GM19324 (cell line): ENCODE results near the gene HSPA4L.

Source experiments
- ATAC-seq: cut with Tn5 transposase; IDR thresholded peaks from one replicate; pipeline ENCODE4 v1.9.1; 2021; ENCODE audit warnings: mild to moderate bottlenecking, moderate library complexity; ENCODE audit not compliant: unreplicated experiment, low FRiP score

The HSPA4L gene

GRCh38 chr4:127783026-127783769 is 1.1 kb downstream of the HSPA4L start:
- peak; percentile 5 for ATAC-seq

GRCh38 chr4:127783955-127784770 is 2.0 kb downstream of the HSPA4L start:
- ATAC-seq: no peak

DNA sequence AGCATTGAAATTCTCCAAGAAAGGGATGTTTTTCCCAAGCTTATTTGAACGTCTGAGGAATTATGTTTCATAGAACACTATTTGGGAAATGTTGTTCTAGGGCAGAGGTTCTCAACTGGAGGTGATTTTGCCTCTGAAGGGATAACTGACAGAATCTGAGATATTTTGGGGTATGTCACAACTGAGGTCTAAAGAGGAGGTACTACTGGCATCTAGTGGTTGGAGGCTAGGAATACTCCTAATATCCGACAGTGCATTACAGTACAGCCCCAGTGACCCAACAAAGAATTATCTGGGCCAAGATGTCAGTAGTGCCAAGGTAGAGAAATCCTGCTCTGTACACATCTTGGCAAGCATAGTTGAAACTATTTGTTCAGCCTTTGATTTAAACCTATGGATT is 6.4 kb downstream of the HSPA4L start:
- no peak for ATAC-seq

DNA sequence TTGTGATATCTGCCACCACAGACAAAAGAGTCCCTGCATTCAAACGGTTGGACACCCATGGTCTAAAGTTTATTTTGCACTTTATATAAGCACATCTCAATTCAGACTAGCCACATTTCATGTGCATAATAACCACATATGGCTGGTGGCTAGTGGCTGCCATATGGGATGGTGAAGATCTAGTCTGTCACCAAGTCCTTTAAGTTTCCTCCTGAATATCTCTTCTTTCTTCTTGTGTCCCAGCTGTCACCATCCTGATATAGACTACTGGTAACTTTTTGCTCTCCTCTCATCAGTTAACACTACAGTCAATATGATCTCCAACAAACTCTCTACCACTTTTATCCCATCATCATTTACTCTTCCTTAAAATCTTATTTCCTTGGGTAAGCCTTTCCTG is 9.3 kb downstream of the HSPA4L start:
- no peak for ATAC-seq

- ATAC-seq: no peak
Measured at GRCh38 chr4:127793528-127793927, 11.4 kb downstream of the HSPA4L start.

GRCh38 chr4:127799711-127800110 is 17.6 kb downstream of the HSPA4L start:
- no peak for ATAC-seq

- ATAC-seq: no peak
Measured at GRCh38 chr4:127809173-127809800, 27.2 kb downstream of the HSPA4L start.

DNA sequence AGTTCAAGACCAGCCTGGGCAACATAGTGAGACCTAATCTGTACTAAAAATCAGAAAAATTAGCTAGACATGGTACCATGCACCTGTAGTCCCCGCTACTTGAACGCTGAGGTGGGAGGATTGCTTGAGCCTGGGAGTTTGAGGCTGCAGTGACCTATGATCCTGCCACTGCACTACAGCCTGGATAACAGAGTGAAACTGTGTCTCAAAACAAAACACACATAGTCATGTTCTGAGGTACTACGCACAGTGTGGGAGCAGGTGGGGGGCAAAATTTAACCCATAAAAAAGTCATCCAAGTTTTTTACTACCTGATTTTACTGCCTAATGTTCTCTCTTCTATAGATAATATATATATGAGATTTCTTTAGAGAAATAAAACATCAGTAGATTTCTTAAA is 28.4 kb downstream of the HSPA4L start:
- no peak for ATAC-seq

DNA sequence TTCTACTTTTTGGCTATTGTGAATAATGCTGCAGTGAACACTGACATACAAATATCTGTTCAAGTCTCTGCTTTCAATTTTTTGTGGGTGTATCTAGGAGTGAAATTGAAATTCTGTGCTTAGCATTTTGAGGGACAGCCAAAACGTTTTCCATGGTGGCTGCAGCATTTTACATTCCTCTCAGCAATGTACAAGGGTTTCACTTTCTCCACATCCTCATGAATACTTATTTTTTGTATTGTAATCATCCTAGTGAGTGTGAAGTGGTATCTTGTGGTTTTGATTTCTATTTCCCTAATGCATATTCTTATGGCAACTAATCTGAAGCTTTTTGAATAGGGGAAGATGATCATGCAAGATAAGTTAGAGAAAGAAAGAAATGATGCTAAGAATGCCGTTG is 40.3 kb downstream of the HSPA4L start:
- ATAC-seq: no peak

GRCh38 chr4:127828121-127828520 is 46.0 kb downstream of the HSPA4L start:
- no peak for ATAC-seq

DNA sequence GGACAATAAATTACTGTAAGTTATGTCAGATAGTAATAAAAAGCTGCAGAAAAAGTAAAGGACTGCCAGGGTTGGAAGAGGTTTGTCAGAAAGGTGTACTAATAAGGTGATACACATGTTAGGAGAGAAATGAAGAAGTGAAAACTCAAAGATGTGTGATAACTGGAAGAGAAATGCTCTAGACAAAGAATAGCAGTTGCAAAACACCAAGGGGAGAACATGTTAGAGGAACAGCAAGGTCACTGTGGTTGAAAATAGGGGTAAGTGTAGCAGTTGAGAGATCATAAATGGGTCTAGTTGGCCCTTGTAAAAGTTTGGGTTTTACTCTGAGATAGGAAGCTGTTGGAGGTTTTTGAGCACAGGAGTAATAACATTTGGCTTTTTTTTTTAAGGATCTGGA is 46.9 kb downstream of the HSPA4L start:
- ATAC-seq: peak; percentile 73

DNA sequence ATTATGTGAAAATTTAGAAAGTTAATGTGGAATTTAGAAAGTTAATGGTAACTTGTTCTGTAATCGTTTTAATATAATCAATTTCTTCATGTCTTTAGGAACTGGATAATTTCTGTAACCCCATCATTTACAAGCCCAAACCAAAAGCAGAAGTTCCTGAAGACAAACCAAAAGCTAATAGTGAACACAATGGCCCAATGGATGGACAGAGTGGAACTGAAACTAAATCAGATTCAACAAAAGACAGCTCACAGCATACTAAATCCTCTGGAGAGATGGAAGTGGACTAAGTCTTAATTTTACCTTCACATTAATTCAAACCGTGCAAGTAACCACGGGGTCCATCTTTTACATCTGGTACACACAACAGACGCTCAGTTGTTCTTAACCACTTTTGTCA is 50.5 kb downstream of the HSPA4L start:
- ATAC-seq: peak; percentile 78

- no peak for ATAC-seq
Measured at GRCh38 chr4:127843704-127844600, 61.8 kb downstream of the HSPA4L start.

DNA sequence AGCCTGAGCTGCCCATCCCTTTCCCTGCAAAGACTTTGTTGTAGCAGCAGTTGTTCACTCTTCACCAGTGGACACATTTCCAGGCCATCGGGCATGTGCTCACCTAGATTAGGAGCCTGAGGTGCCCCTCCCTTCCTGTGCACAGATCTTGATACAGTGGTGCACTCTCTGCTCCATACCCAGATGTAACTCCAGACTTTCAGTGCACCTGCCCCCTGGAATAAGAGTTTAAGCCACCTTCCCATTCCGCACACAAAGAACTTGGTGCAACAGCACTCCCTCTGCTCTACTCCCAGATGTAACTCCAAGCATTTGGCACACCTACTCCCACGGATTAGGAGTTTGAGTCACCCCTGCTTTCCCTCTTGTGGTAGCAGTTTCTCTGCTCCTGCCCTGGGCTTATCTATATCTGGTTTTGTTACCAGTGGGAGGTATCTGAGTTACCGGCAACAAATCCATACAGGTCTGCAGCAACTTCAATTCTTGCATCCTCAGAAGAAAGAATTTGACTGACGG is 62.5 kb downstream of the HSPA4L start:
- ATAC-seq: no peak

DNA sequence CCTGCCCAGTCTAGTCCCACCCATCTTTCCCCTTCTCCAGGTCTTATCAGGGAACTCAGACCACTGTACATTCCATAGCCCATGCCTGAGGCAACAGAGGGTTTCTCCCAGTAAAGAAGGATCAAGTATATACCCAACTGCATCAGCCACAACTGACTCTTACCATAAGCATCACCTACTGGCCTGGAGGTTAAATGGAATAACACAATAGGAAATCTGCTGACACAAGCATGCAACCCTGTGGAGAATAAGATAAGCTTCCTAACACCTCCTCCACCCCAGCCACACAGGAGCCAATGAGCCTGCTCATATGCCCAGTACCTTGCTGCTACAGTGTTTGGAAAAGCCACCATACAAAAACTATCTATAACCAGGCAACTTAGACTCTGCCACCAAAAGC is 63.9 kb downstream of the HSPA4L start:
- ATAC-seq: no peak

GRCh38 chr4:127846765-127847164 is 64.6 kb downstream of the HSPA4L start:
- ATAC-seq: no peak

DNA sequence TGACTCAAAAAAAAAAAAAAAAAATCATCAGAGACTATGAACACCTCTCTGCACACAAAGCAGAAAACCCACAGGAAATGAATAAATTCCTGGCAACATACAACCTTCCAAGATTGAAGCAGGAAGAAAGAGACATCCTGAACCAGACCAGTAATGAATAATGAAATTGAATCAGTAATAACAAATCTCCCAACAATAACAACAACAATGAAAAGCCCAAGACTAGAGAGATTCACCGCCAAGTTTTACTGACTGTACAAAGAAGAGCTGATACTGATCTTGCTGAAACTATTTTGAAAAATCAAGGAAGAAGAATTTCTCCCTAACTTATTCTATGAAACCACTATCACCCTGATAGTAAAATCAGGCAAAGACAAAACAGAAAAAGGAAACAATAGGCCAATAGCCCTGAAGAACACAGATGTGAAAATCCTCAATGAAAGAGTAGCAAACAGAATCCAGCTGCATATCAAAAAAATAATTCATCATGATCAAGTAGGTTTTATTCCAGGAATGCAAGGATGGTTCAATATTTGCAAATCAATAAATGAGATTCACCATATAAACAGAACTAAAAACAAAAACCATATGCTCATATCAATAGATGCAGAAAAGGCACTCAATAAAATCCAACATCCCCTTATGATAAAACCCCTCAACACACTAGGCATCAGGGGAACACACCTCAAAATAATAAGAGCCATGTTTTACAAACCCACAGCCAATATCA is 67.5 kb downstream of the HSPA4L start:
- no peak for ATAC-seq

GRCh38 chr4:127852661-127853060 is 70.5 kb downstream of the HSPA4L start:
- no peak for ATAC-seq

GRCh38 chr4:127856196-127856812 is 74.2 kb downstream of the HSPA4L start:
- no peak for ATAC-seq
